GM18870 (cell line): ENCODE measurements around the gene ZNFX1.

Source experiments
- ATAC-seq: cut with Tn5 transposase; IDR thresholded peaks from one replicate; pipeline ENCODE4 v1.9.1; 2021; ENCODE audit warnings: moderate library complexity; ENCODE audit not compliant: unreplicated experiment

Gene ZNFX1

DNA sequence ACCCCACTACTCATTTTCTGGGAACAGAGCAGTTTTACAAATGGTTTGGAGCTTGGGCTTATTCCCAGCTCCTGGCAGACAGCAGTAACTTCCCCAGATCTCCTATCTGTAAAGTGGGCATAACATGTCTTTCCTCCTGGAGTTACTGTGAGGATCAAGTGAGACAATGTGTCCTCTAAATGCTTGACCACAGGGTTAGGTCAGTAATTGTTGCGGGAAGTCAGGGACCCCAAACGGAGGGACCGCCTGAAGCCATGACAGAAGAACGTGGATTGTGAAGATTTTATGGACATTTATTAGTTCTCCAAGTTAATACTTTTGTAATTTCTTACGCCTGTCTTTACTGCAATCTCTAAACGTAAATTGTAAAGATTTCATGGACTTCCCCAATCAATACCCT is 15.3 kb upstream of the ZNFX1 start:
- no peak for ATAC-seq

DNA sequence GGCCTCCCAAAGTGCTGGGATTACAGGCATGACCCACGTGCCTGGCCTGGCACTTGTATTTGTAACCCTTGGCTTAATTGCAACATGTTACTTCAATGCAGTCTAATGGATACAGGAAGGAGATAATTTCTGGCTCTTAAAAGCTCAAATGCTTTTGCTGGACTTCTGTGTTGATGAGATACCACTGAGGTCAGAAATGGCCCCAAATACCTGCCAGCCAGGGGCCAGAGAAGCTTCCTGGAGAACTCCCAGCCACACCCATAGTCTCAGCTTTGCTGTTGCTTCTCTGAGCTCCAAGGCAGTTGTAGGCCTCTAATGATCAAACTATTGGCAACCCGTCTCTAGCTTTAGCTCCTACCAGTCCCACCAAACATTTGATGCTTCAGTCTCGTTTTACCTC is 14.2 kb upstream of the ZNFX1 start:
- ATAC-seq, result no peak

DNA sequence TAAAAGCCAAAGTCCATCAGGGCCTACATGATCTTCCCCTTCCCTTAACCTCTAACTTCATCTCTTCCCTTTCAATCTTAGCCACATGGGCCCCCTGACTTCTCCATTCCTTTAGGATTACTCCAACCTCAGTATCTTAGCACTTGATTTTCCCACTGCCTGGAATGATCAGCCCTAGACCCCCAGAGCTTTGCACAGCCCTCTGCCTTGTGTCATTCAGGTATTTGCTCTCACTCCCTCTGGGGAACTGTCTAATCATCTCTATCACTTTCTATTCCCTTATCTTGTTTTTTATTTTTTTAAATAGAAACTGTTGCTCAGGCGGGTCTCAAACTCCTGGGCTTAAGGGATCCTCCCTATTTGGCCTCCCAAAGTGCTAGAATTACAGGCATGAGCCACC is 13.3 kb upstream of the ZNFX1 start:
- no peak for ATAC-seq

DNA sequence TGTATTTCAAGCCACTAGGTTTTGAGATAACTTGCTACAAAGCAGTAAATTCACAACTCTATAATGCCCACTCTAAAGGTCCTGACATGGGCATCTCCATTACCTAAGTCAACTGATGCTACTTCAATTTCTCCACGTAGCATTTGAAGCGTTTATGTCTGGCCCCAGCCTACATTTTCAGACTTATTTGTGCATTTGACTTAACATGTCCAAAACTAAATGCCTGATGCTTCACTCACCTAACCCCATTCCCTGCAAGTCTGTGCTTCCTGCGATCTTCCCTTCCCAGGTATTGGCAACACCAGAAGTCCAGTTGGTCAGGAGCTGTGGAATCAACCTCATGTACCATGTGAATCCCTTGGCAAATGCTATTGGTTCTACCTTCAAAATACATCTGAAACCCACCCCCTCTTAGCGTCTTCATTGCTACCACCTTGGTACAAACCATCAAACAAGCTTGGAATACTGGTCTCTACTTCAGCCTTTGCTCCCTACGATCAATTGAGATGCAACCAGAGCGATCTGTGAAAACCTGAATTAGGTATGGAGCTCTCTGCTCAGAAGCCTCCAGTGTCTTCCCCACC is 12.8 kb upstream of the ZNFX1 start:
- no peak for ATAC-seq

DNA sequence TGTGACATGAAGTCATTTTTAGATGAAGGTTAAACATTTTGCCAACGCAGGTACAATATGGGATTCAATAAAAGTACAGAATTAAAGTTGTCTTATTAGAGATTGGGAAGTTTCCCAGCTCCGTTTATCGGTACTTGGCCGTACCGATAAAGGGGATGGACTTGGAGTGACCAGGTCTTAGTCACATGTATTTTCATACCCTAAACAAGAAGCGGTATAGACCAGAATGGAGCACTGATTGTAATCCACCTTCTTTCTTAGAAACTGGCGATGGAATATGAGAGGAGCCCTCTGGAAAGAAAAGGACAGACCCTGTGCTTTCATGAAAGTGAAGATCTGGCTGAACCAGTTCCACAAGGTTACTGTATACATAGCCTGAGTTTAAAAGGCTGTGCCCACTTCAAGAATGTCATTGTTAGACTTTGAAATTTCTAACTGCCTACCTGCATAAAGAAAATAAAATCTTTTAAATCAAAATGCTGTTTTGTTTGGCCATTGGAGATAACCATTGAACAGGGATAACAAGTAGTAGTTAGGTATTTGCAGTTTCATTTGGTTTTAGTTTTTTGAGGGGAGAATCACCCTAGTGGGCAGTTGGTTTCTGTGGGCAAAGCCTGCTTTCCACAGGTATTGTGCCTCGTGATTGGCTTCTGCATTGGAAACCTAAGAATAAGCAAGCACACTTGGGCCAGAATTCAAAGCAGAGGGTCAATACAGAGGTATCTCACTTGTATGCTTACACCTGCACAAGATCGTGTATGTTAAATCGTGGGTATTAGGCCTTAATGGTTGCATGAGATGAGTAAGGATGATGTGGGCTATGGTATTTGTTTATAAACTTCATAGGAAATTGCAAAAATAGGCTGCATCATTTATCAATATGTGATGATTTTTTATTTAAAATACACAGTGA is 11.2 kb upstream of the ZNFX1 start:
- no peak for ATAC-seq

DNA sequence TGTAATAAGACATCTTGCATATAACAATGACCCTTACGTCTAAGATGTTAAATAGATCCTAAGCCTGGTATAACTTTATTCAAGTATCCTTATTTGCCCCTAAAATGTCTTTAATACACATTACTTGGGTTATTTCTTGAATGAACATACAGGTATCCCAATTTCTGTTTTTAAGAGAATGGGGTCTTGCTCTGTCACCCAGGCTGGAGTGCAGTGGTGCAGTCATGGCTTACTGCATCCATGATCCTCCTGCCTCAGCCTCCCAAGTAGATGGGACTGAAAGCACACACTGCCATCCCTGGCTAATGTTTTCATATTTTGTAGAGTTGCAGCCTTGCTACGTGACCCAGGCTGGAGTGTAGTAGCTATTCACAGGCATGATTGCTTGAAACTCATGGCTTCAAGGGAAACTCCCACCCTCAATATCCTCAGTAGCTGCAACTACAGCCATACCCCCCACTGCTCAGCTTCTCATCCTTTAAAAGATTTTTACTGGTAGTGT is 10.4 kb upstream of the ZNFX1 start:
- ATAC-seq, result no peak

DNA sequence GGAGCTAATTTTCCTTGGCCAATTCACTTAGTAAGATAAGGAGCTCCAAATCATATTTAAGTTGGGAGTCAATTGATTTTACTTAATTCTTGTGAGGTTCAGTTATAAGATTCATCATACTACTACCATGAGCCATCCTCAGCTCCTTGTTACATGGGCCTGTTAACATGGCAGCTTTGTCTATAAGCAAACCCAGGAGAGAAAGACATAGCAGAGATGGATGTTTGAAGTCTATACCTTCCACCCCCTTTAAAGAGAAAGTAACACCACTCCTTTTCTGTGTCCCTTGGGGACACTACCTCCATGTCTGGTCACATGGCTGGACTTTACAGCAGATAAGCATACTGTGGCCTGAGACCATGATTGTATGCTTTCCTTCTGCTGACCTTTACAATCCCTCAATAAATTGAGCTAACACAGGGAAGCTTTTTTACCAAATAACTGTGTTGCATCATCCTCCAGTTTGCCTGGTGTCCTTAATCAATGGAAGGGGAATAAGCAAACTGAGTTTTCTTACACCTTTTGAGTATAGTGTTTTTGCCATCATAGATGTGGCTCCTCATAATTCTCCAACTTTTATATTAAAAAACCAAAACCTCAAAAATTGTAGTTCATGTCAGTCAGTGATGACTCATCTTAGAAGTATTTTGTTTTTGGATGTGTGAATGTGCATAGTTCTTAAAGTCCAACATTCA is 9.8 kb upstream of the ZNFX1 start:
- no peak for ATAC-seq

DNA sequence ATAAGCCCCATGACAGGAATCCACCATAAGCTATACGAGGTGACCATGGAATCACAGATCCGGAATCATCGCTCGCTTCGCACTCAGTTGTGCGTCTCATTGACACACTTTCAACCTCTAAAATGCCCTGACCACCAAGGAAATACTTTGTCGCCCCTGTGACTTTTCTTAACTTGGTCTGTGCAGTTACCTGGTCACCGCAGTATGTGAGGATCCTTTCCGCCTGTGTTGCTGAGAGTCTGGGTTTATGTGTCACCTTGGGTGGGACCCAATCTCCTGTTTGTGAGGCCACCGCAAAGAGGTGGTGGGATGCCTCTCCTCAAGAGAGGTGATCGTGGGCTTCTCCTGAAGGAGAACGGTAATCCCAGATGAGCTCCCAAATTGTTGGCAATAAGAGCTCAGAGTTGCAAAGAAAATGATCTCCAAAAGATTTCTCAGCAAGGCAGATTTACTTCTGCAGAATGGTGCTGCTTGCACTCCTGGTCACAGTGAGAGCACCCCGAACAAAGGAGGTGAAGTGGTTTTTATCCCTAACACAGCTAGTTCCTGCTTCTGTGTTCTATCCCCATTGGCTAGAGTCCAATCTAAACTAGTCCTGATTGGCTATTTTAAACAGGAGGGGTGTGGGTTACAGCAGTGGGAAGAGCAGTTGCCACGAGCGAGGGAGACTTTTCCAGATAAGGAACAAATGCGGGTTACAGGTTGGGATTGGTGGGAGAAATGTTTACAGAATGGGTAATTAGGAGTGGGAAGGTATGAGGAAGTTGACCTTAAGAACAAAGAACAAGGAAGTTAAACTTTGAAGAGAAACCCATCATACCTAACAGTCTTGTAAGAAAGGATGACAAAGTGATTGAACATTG is 9.1 kb upstream of the ZNFX1 start:
- no peak for ATAC-seq

DNA sequence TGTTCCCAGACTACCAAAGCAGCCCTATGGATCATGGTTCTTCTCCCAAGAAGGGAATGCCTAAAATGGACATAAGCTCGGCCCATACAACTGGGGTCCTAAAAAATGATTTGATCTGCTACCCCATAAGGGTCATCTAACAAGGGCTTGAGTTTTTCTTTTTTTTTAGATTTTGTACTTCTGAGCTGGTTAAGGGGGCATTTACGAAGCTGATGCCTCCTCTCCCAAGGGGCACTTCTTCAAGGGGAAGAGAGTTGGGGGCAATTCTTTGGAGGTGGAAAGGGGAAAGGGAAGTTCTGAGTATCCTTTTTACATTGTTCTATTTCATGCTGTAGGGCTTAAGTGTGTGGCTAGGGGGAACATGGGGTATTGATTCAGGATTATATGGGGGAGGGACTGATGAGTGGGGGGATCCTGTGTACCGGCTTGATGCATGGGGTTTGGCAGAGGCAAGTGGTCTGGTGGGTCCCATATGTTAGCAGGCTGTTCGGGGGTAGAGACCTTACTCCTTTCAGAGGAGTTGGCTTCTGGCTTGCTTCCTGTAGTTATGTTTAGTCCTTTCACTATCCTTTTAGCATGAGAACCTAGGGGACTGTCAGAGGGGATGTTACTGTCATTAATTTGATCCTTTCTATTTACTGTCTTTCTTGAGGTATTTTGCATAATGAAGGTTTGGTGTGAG is 8.1 kb upstream of the ZNFX1 start:
- no peak for ATAC-seq

DNA sequence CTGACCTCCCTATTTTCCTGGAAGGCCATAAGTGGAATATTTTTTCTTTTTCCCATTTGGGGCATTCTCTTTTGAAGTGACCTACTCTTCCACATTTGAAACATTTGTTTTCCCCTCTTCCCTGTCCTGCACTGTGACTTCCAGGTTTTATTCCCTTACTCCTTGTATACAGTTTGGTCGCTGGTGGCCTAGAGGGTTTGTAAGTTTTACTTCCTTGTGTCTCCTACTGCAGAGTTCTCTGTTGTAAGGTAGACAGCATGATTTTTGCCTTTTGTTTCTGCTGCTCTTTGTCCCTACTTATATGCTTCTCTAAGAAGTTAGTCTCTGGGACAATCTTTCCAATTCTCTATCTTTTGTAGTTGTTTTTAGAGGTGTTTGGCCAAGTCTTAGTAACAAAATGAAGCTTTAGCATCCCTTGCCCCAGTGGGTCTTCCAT is 7.4 kb upstream of the ZNFX1 start:
- ATAC-seq, result no peak

DNA sequence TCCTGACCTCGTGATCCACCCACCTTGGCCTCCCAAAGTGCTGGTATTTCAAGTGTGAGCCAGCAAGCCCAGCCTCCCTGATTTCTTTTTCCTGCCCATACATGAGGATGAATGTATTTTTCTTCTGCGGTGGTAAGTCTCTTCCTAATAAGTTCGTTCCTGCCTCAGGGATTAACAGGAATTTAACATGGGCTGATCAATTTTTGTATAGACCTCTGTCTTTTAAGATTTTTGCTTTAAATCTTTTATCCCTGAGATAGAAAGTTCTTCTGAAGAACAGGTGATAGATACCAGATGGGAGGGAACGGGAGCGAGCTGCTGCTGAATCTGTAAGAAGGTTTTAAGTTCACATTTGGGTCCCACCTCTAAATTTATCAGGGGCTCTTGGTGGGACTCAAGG is 7.0 kb upstream of the ZNFX1 start:
- no peak for ATAC-seq

DNA sequence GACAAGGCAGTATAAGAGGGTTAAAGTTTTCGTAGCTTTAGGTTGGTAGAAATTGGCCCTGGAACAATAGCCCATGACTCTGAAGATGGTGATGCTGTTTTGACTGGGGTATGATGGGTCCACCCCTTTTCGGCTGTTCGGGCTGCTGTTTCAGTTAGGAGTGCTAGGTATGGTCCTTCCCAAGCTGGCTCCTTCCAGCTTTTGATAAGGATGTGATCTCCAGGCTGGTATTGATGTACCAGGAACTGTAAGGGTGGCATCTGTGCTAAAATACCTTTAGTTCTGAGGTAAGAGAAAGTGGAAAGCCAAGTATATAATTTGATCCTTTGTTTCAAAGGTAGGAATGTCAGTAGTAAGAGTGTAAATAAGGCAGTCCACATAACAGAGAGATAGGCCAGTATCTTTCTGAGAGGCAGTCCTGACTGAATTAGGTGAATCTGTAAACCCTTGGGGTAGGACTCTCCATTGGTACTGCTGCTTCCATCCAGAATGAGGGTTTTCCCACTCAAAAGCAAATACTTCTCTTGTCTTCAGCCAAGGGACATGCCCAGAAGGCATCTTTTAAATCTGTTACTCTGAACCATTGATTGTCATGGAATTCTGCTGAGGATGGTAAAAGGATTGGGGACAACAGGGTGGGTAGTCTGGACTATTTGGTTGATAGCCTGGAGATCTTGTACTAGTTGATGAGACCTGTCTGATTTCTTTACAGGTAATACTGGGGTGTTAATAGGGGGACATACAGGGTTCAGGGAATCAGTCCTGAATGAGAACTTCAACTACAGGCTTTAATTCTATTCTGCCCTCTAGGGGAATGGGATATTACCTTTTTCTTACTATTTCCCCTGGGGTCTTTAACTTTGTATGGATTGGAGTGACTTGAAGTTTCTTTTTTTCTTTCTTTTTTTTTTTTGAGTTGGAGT is 6.1 kb upstream of the ZNFX1 start:
- no peak for ATAC-seq

DNA sequence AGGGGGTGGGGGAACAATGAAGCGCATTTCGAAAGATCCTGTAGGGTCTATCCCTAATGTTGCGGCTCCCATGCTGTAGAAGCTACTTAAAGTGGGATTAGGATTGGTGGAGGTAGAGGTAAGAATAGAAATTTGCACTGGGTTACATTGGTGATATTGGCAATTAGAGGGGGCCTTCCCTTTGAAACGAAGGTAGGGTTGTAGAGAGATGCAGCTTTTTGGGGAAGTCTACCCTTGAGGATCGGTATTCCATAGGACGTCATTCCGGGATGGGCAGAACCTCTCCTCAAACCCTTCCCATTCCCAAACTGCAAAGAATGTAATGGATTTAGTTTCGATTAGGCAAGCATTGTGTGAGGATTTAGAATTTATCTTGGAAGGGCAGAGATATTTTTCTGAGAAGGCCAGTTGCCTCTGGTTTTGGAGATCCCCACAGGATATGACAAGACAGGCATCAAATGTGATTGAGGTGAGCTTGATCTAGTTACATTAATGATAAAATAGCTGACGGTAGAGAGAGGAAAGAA is 5.4 kb upstream of the ZNFX1 start:
- no peak for ATAC-seq

DNA sequence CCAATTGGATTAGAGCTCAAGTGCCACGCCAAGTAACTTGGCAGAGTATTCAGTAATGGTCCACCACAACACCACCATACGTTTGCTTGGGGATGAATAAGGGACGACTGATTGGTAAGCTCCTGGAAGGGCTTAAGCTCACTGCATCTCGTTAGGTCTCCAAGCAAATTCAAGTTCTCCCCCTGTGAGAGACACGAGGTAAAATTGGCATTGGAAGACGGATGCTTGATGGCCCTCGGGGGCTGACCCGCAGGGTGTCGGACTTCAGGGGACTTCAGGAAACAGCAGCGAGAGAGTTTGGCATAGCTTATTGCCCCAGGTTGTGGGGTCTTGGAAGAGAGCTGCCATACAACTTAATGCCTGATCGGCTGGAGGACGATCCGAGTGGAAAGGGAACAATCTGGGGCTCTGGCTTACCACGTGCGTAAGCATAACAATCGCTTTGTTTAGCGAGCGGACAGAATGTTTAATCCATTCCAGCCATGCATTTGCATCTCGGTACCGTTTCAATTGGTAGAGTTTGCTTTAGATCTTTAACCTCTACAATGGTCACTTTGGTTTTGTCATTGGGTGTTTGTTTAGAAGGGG is 4.8 kb upstream of the ZNFX1 start:
- no peak for ATAC-seq

DNA sequence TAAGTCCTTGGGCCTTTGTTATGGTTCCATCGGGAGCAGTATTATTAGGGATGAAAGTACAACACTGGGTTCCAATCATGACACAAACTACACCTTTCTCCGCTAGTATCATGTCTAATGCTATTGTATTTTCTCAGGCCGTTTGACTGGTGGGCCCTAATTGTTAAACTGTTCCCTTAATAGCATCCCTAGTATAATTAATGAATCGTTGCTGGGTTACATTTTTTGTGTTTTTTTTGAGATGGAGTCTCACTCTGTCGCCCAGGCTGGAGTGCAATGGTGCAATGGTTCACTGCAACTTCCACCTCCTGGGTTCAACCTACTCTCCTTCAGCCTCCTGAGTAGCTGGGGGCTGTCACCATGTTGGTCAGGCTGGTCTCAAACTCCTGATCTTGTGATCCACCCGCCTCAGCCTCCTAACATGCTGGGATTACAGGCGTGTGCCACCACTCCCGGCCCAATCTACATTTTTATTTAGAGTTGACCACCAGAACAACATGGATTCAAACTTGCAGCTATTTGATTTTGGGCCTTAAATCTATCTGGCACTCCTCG is 4.1 kb upstream of the ZNFX1 start:
- ATAC-seq, result no peak

DNA sequence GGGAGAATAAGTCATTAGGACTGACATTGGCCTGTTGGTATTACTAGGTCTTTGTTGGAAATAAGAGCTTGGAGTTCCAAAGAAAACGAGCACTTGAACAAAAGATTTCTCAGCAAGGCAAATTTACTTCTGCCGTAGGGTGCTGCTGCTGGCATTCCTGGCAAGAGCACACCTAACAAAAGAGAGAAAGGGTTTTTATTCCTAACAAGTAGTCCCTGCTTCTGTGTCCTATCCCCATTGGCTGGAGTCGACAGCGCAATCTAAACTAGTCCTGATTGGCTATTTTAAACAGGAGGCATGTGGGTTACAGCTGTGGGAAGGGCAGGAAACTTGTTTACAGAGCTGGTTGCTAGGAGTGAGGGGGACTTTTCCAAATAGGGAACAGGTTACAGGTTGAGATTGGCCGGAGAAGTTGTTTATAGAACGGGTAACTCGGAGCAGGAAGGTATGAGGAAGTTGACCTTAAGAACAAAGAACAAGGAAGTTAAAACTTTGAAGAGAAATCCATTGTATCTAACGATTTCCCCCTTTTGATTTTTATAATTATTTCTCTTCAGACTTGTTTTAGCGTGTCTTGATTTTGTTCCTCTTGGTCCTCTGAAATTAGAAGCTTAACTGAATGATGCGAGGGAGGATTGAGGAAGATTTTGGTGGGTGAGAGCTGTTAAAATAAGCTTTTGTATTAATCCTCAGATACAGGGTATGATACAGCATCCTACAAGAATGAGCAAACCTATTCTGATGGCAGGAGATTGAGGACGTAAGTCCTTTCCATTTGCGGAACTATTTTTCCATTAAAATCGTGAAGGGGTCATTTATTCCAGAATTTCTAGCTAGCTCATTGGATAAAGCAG is 3.4 kb upstream of the ZNFX1 start:
- no peak for ATAC-seq

DNA sequence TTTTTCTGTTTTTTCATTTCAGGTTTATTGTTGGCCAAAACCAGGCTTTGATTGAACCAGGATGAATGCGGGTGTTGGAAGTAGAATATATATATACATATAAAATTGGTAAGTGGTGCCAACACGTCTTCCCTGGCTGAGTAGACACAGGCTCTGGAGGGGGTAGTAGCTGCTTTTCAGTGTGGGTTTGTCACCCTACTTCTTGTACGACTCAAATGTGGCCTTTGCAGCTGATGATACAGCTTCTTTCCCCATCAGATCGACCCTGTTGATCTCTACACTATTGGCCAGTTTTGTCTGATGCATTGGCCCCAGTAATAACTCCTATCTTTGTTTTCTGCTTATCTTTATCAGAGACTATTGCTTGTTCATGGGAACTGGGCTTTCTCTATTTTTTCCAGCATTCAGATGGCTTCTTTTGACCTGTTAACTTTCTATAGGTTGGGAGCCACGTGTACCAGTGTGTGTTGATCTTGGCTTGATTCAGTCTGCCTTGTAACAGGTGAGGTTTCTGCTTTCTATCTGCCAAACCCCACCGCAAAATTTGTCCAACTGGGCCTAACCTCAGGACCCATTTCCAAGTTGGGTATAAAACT is 2.7 kb upstream of the ZNFX1 start:
- no peak for ATAC-seq
